Subcutaneous abdominal adipose tissue (tissue), 5 donors: ENCODE results near the gene FNTB.
"Not testable (repeated sequence)": the region's sequence is repeated elsewhere in the genome, so short reads cannot be mapped to it uniquely, and the experiment has no call there.

Source experiments
- H3K27ac ChIP-seq: one replicate; pipeline ENCODE4 v1.7.0; 2013; ENCODE audit warnings: low read depth, mild to moderate bottlenecking, inconsistent platforms, low read length, moderate library complexity
- H3K27me3 ChIP-seq, 5 donors: one replicate each; pipeline ENCODE4 v1.7.0; 2013; ENCODE audit warnings: low read length in 5 of 5, inconsistent platforms in 1 of 5; ENCODE audit not compliant: control insufficient read depth in 5 of 5, insufficient read depth in 4 of 5
- H3K36me3 ChIP-seq, 5 donors: one replicate each; pipeline ENCODE4 v1.7.0; 2013; ENCODE audit warnings: low read length in 5 of 5; ENCODE audit not compliant: control insufficient read depth in 5 of 5, insufficient read depth in 5 of 5
- H3K4me1 ChIP-seq, 5 donors: one replicate each; pipeline ENCODE4 v1.7.0; 2013; ENCODE audit warnings: low read length in 5 of 5, mild to moderate bottlenecking in 3 of 5, moderate library complexity in 1 of 5; ENCODE audit not compliant: control insufficient read depth in 5 of 5, insufficient read depth in 5 of 5
- H3K4me3 ChIP-seq, 5 donors: one replicate each; pipeline ENCODE4 v1.7.0; 2013; ENCODE audit warnings: low read length in 5 of 5, low read depth in 1 of 5
- H3K9ac ChIP-seq, 5 donors: one replicate each; pipeline ENCODE4 v1.7.0; 2013; ENCODE audit warnings: low read length in 5 of 5, mild to moderate bottlenecking in 4 of 5, moderate library complexity in 3 of 5
- H3K9me3 ChIP-seq, 5 donors: one replicate each; pipeline ENCODE4 v1.7.0; 2013; ENCODE audit warnings: low read length in 5 of 5; ENCODE audit not compliant: control insufficient read depth in 5 of 5
- donor health status: healthy.
- donor health status: healthy.
- donor health status: healthy.
- donor health status: healthy.
- donor health status: healthy.

The FNTB gene

DNA sequence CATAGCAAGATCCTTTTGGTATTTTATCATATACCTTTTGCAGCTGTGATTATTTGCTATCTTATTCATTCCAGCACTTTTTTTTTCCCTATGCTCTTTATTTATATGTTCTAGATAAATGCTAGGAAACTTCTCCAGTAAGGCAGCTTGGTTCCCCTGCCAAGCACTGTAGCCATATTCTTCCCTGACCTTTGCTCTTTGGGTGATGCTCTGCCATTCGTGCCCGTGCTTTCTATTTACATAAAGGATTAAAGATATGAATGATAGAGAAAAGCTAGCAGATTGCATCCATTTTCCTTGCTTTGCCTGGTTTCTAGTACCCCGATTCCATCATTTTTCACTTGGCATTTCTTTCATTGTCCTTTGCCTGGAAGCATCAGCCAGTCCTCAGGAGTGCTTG lies 42.2 kb downstream of the FNTB start:
- peaks cover 0 to 2% (median 0%) of the 10 kb centered on the region in 5 donors for H3K4me1 ChIP-seq
- H3K9ac ChIP-seq, result no peak overlapping the region
- H3K4me3 ChIP-seq, result no peak overlapping the region
- peaks cover 10 to 53% (median 37%) of the 10 kb centered on the region in 5 donors for H3K36me3 ChIP-seq
- H3K9me3 ChIP-seq, result no peaks in the 10 kb centered on the region
- no peaks in the 10 kb centered on the region for H3K27me3 ChIP-seq
- no peak overlapping the region for H3K27ac ChIP-seq

DNA sequence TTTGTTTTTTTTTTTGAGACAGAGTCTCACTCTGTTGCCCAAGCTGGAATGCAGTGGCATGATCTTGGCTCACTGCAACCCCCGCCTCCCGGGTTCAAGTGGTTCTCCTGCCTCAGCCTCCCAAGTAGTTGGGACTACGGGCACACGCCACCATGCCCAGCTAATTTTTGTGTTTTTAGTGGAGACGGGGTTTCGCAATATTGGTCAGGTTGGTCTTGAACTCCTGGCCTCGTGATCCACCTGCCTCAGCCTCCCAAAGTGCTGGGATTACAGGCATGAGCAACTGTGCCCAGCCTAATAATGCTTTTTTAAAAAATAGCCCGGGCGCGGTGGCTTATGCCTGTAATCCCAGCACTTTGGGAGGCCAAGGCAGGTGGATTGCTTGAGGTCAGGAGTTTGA lies 44.6 kb downstream of the FNTB start:
- H3K27me3 ChIP-seq, result not testable (repeated sequence)
- peaks cover 10 to 53% (median 37%) of the 10 kb centered on the region in 5 donors for H3K36me3 ChIP-seq

DNA sequence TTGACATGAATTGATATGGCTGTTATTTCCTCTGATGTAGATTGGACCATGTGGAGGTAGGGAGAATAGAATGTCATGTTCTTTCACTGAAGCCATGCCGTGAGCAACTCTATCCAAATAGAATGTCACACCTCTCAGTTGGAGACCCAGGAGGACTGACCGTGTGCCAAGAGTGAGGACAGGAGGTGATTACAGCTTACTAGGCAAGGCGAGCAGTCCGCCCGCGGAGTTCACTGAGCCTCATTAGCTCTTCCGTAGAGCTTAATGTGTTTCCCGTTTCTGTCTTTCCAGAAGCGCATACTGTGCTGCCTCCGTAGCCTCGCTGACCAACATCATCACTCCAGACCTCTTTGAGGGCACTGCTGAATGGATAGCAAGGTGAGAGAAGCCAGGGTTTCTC lies 45.6 kb downstream of the FNTB start:
- no peaks in the 10 kb centered on the region for H3K9me3 ChIP-seq
- H3K27me3 ChIP-seq, result no peaks in the 10 kb centered on the region
- H3K36me3 ChIP-seq, result peaks cover 10 to 46% (median 36%) of the 10 kb centered on the region in 5 donors
- no peak overlapping the region for H3K27ac ChIP-seq
- no peak overlapping the region for H3K9ac ChIP-seq
- H3K4me3 ChIP-seq, result no peak overlapping the region
- peaks cover 0 to 10% (median 8%) of the 10 kb centered on the region in 5 donors for H3K4me1 ChIP-seq

More for the DNA sequence above, 44.6 kb downstream of the FNTB start:
- not testable (repeated sequence) for H3K9me3 ChIP-seq, H3K9ac ChIP-seq, H3K27ac ChIP-seq, H3K4me3 ChIP-seq
- peaks cover 2 to 10% (median 8%) of the 10 kb centered on the region in 5 donors for H3K4me1 ChIP-seq

DNA sequence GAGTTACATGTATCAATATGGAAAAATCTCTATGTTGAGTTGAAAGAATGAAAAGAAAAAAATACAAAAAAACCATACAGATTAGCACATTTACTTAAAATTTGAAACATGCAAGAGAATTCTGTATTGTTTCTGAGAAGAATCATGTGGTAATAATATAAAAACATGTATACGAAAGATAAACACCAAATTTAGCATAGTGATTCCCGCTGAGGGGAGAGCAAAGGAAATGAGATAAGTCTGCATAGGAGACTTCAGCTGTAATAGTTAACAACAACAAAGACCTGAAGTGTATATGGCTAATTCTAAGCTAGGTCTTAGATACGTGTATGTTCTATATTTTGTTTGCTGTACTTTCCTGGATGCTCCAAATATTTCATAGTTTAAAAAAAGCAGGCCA lies 46.5 kb downstream of the FNTB start:
- Histone ChIP-seq H3K4me3 (no peak overlapping the region), H3K27me3 (no peaks in the 10 kb centered on the region), H3K9ac (no peak overlapping the region), H3K36me3 (peaks cover 10 to 38% (median 28%) of the 10 kb centered on the region in 5 donors), H3K9me3 (no peaks in the 10 kb centered on the region), H3K27ac (no peak overlapping the region), H3K4me1 (peaks cover 0 to 10% (median 8%) of the 10 kb centered on the region in 5 donors)

DNA sequence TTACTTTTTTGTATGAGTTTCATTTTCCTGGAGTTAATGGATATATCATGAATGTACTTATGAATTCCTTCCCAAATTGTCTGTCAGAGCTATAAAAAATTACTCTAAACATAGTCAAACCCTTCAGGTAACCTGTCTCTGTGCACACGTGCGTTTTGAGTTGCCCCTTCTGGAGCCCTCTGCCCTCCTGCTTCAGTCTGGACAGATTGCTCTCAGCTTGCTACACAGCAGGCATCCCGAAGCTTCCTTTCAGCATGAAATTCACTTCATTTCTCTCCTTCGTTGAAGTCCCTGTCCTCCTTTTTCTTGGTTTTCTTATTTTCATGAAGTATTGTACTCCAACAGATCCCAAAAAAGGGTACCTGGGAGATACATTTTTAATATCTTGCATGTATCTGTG lies 47.3 kb downstream of the FNTB start:
- H3K9ac ChIP-seq, result no peak overlapping the region
- H3K9me3 ChIP-seq, result no peaks in the 10 kb centered on the region
- H3K27ac ChIP-seq, result no peak overlapping the region
- peaks cover 0 to 10% (median 8%) of the 10 kb centered on the region in 5 donors for H3K4me1 ChIP-seq
- H3K27me3 ChIP-seq, result no peaks in the 10 kb centered on the region
- H3K4me3 ChIP-seq, result no peak overlapping the region
- H3K36me3 ChIP-seq, result peaks cover 6 to 31% (median 24%) of the 10 kb centered on the region in 5 donors

DNA sequence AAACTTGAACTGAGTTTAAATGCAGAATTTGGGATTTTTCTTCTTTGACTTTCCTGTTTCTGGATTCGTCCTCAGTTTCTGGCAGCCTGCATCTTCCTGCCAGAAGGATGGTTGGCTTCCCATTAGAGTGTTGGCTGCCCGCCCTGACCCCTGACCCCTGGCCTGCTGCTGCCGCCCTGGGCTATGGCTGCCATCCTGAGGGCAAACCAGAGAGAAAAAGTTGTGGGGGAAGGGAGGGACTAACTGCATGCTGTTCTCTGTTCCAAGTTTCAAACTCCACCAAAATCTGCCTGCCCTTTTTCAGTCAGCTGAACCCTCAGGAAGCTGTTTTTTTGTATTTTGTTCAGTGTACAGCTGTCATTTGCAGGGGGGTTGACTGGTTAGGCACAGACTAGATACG lies 48.4 kb downstream of the FNTB start:
- Histone ChIP-seq H3K36me3 (peaks cover 6 to 23% (median 15%) of the 10 kb centered on the region in 5 donors), H3K9me3 (no peaks in the 10 kb centered on the region), H3K4me3 (no peak overlapping the region), H3K9ac (peak overlapping the region in 1 of 5 donors; percentile 37), H3K4me1 (peaks cover 0 to 10% (median 8%) of the 10 kb centered on the region in 5 donors), H3K27ac (no peak overlapping the region), H3K27me3 (no peaks in the 10 kb centered on the region)

DNA sequence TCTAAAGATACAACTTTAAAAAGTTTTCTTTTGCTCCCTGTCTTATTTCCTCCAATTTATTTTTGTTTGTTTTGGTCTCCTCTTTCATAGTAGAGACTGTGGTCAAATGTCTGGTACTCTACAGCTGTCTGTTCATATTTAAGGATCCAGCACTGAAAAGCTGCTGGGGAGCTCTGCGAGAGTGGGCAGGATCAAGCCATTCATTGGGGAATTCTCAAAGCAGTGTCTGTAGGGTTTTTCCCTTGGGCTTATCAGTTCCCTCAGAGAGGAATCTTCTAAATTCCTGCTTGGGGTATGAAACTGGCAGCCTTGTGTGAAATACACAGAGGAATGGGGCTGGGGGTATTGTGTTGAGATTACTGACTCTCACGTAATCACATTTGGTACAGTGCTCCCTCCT lies 52.3 kb downstream of the FNTB start:
- Histone ChIP-seq H3K4me1 (peaks cover 0 to 16% (median 10%) of the 10 kb centered on the region in 5 donors), H3K27ac (no peak overlapping the region), H3K36me3 (peaks cover 7 to 29% (median 24%) of the 10 kb centered on the region in 5 donors), H3K27me3 (no peaks in the 10 kb centered on the region), H3K9me3 (no peaks in the 10 kb centered on the region), H3K4me3 (no peak overlapping the region), H3K9ac (no peak overlapping the region)

DNA sequence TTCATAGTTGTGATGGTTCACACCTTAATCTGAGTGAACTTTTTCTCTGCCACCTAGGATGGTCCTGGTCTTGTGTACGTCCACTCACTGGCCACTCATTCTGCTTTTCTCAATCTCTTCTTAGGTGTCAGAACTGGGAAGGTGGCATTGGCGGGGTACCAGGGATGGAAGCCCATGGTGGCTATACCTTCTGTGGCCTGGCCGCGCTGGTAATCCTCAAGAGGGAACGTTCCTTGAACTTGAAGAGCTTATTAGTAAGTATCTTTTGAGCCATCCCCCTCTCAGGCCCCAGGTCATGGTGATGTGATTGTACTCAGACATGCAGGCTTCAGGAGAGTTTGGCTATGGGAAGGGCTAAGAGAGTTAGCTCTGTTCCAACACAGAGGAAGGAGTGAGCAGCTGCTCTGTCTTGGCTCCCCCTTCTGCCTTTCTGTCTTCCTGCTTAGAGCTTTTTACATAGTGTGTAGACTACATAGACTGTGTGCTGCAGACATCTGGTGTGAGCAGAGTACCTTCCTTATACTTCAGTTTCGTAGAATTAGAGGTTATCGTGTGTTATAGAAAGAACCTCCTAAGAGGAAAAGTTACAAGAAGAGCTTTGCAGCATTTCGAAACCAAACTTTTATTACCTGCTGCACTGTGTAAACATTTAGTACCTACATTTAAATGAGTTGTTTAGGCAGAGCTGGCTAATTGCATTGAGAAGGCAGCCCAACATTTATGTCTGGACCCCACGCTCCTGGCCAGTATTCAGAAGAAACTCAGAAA lies 54.2 kb downstream of the FNTB start:
- no peak overlapping the region for H3K4me3 ChIP-seq
- H3K9ac ChIP-seq, result no peak overlapping the region
- no peaks in the 10 kb centered on the region for H3K9me3 ChIP-seq
- H3K36me3 ChIP-seq, result peaks cover 7 to 38% (median 26%) of the 10 kb centered on the region in 5 donors
- H3K4me1 ChIP-seq, result peaks cover 0 to 13% (median 6%) of the 10 kb centered on the region in 5 donors
- no peaks in the 10 kb centered on the region for H3K27me3 ChIP-seq
- H3K27ac ChIP-seq, result no peak overlapping the region

DNA sequence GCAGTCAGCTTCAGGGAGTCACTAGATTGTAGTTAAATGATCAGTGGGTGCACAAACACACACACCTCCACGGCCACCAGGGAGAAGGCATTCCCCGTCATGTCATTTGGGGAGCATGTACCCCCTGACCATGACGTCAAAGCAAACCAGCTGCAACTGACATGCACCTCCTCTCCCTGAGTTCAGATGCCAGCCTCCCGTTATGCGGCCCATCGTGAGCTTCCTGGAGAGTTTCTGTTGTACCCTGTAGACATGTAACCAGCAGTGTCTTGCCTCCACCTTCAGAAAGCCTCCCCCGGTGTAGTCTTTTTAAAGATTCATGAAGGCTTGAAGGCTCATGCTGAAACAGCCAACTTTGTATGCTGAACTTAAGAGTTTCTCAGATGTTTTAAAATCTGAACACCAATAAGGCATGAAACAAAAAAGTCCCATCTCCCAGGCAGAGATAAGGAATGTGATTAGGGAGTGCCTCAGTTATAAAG lies 54.8 kb downstream of the FNTB start:
- peaks cover 10 to 38% (median 26%) of the 10 kb centered on the region in 5 donors for H3K36me3 ChIP-seq
- peaks cover 0 to 13% (median 6%) of the 10 kb centered on the region in 5 donors for H3K4me1 ChIP-seq
- H3K4me3 ChIP-seq, result no peak overlapping the region

DNA sequence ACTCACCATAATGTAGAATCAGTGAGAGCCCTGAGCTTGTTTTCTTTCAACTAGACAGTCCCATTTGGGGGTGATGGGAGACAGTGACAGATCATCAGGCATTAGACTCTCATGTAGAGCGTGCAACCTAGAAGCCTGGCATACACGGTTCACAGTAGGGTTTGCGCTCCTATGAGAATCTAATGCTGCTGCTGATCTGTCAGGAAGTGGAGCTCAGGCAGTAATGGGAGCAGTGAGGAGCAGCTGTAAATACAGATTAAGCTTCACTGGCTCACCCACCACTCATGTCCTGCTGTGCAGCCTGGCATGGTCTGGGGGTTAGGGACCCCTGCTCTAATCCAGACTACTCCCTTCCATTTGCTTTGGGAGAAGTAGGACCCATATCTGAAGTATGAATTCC lies 55.6 kb downstream of the FNTB start:
- peaks cover 0 to 13% (median 6%) of the 10 kb centered on the region in 5 donors for H3K4me1 ChIP-seq
- peaks cover 12 to 38% (median 26%) of the 10 kb centered on the region in 5 donors for H3K36me3 ChIP-seq
- H3K27me3 ChIP-seq, result no peaks in the 10 kb centered on the region
- H3K9ac ChIP-seq, result no peak overlapping the region
- no peak overlapping the region for H3K27ac ChIP-seq
- H3K9me3 ChIP-seq, result no peaks in the 10 kb centered on the region
- H3K4me3 ChIP-seq, result no peak overlapping the region

More for the DNA sequence above, 54.8 kb downstream of the FNTB start:
- Histone ChIP-seq H3K27ac (no peak overlapping the region), H3K9ac (no peak overlapping the region), H3K9me3 (no peaks in the 10 kb centered on the region), H3K27me3 (no peaks in the 10 kb centered on the region)
